ENCODE results near the gene LHFPL3.
A peak's percentile ranks its signal among the peaks of the same experiment; 100 is the strongest.
"Not testable (repeated sequence)": the region's sequence is repeated elsewhere in the genome, so short reads cannot be mapped to it uniquely, and the experiment has no call there.

The LHFPL3 gene

DNA sequence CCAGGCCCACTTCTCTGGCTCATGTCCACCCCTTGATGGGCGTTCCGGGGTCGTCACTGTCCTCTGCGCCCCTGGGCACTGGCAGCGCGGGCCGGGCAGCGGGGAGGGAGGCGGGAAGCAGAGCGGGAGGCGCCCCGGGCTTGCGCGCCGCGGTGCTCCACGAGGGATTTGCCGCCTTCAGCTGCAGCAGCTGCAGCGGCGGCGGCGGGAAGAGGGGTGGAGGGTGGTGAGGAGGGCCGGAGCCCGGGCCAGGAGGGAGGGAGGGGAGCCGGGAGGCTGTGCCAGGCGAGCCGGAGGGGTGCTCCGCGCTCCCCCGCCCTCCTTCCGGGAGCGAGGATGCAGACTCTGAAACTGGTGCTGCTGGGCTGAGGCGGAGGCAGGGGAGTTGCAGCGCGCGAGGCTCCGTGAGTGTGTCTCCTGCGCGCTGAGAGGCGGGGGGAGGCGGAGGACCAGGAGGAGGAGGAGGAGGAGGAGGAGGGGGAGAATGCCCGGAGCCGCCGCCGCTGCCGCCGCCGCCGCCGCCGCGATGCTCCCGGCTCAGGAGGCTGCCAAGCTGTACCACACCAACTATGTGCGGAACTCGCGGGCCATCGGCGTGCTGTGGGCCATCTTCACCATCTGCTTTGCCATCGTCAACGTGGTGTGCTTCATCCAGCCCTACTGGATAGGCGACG lies at the start of gene LHFPL3:
Gene LHFPL3 (plus strand): TSS at position 308 of the 674 bp plus-strand sequence.
- DNase-seq = peak; percentile 37

DNA sequence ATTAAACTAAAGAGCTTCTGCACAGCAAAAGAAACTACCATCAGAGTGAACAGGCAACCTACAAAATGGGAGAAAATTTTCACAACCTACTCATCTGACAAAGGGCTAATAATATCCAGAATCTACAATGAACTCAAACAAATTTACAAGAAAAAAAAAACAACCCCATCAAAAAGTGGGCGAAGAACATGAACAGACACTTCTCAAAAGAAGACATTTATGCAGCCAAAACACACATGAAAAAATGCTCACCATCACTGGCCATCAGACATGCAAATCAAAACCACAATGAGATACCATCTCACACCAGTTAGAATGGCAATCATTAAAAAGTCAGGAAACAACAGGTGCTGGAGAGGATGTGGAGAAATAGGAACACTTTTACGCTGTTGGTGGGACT lies 46.7 kb upstream of the LHFPL3 start:
- not testable (repeated sequence) for DNase-seq

DNA sequence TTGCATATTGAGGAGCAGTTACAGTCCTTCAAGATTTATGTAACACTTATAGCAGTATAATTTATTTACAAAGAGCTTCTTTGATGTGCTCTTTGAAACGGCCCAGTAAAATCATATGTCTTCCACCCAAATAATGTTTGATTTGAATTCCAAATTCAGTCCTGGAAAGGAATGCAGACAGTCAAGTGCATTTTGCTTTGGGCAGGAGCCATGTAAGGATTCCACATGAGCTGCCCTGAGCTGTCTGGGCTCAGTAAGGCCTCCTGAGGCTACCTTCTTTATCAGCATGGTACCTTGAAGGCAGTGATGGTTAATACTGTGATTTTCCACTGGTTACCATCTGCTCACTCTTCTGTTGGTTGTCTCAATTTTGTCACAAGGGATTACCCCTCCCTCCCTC lies 41.6 kb upstream of the LHFPL3 start:
- no peak for DNase-seq

DNA sequence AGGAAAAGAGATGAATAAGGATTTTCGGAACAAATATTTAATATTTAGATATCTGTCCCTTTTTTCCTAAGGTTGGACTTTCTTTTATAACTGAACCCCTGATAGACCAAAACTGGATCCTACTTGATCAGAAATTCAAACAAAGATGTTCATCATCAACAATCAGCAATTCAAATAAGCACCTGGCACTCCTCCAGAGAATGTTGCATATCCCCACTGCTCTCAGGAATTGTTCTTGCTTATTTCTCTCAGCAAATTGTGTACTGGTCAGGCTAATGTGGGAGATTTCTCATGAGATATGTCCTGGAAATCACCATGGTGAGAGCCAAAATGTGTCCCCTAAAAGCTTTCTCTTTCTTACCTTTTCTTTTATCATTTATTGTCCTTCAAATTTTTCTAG lies 40.3 kb upstream of the LHFPL3 start:
- DNase-seq = no peak

DNA sequence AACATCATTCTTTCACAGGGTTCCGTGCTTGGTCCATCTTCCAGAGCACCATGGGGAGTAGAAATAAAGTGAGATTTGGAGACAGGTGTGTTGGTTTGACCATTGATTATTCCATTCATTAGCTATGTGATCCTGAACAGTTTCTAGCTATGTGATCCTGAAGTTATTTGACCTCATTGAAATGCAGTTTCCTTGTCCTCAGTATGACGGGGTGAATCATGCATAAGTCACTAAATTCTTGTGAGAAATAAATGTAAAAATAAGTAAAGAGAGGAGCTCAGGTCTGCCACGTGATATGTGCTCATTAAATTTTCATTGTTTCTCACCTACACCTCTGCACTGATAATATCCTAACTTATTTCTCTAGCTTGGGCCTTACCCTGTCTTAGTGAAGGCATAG lies 34.1 kb upstream of the LHFPL3 start:
- no peak for DNase-seq

DNA sequence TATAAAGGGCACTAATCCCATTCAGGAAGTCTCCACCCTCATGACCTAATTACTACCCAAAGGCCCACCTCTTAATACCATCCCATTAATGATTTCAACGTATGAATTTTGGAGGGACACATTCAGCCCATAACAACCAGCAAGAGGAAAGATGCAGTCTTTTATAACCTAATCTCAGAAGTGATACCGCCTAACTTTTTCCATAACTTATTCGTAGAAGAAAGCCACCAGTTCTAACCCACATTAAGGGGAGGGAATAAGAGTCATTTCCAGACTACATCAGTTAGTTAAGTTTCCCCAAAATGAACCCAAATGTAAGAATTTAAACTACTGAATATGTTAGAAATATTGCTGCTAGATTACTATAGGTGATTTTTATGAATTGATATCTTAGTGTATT lies 32.1 kb upstream of the LHFPL3 start:
- no peak for DNase-seq

DNA sequence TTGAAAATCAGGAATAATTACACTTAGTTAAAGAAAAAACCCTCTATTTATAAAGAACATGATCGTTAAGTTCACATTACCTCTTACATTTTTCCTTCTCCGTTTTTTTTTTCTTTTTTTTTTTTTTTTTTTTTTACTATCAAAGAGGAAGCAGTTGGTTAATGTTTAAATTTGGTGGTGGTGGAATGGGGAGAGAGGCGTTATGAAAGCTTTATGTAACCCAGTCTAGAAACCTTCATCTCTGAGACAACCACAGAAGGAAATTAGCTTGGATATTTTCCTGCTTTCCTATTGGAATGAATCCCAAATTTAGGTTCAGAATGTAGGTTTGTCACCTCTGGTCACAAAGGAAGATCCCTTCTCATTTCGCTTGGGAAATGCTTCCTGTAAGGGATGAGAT lies 31.5 kb upstream of the LHFPL3 start:
- no peak for DNase-seq

DNA sequence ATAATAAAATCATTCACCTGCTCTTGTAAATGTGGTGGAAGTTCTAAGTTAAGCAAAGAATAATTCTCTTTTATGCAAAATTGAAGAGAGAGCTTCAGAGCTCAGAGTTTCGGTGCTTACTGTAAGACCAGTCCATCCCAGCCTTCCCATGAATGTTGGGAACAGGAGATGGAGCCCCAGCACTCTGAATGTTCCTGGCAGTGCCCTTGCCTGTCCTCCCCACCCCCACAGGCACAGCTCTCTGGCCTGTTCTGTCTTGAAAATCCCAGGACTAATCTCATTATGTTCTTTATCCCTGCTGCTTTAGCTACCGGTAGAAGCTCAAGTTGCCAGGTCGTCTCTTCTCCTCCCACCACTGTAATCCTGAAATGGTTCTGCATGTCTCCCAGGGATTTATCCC lies 29.1 kb upstream of the LHFPL3 start:
- no peak for DNase-seq

DNA sequence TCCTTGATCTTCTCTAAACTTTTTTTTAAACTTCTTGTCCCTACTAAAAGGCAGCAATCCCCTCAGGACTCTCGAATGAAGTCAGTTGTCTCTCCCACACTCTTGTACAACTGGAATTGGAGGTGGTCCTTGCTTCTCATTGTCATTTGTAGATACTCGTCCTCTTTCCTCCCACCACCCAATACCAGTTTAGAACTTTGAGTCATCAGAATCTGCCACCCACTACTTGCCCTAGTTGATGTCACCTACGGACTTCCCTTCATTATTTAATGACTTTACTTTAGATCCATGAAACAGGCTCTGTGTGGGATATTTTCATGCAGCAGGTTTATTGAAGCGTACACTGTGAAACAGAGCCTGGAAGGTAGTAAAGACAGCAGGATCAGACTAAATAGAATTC lies 28.6 kb upstream of the LHFPL3 start:
- no peak for DNase-seq

DNA sequence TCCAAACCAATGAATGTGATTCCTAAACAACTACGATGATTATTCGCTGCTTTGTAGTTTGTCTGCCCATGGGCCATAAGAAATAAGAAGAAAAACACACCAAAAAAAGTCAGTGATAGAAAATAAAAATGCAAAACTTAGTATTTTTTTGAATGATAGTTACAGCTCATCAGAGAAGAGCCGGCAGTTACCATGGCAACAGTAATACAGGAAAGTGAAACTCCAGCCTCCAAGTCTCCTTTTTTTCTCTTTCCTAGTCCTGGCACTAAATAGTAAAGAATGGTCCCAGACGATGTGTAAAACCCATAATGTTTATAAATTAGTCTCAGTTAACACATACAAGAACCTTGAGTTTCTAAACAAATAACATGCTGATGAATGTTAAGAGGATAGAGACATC lies 21.6 kb upstream of the LHFPL3 start:
- no peak for DNase-seq

DNA sequence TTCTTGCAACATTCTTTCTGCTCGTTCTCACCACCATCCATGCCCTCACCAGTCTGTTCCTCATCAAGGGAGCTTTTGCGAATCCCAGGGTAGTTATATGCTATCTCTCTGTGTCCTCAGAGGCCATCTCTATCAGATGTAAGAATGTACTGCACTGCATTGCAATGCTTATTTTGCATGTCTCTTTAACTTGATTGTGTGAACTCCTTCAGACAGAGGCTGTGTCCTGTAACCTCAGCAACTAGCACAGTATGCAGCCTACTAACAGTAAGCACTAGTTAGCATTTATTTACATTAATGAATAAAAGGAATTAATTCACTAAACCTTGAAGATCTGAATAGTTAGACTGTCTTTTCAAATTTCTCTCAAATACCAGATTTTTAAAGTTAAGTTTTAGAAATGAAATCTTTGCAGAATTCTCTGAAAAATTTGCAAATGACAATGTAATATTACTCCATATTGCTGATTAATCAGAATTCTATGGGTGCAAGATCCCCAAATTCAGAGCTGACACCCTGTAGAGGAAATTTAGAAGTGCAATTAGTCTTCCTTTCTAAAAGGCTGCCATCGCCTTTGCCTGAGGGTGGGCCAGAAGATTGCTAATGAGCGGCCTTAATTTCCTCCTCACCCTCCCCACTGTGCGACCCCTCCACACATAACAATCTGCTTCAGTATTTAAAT lies 10.3 kb upstream of the LHFPL3 start:
- DNase-seq = no peak

DNA sequence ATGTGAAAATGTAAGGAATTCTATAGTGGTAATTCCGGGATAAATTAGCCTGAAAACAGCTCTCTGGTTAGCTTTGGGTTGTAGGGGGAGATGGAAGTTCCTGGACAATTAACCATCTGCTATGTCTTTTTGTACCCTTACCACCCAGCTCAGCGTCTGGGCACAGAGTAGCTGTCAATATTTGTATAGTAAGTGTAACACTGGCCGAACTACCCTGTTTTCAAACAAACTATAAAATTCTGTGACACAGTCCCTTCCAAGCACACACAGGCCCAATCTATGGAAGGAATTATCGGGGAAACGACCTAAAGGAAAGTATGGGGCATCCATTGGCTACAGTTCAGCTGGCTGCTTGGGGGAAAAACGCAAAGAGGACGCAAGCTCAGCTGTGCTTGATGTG lies 869 bp upstream of the LHFPL3 start:
- no peak for DNase-seq

DNA sequence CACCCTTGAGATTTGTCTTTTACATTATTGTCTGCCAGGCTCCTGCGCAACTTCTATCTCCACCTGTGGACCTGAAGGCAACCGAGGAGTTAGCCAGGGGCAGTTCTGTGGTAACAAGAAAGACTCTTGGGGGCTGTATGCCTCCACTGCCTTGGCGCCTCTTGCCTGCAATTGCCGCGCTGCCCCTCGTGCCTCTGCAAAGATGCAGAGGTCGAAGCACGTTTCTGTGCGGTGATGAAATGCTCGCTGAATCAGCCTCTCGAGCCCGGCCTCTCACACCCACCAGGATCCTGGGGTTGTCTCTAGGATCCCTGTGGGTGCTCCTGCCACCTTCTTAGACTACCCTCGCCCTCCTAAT lies 486 bp upstream of the LHFPL3 start:
- no peak for DNase-seq

DNA sequence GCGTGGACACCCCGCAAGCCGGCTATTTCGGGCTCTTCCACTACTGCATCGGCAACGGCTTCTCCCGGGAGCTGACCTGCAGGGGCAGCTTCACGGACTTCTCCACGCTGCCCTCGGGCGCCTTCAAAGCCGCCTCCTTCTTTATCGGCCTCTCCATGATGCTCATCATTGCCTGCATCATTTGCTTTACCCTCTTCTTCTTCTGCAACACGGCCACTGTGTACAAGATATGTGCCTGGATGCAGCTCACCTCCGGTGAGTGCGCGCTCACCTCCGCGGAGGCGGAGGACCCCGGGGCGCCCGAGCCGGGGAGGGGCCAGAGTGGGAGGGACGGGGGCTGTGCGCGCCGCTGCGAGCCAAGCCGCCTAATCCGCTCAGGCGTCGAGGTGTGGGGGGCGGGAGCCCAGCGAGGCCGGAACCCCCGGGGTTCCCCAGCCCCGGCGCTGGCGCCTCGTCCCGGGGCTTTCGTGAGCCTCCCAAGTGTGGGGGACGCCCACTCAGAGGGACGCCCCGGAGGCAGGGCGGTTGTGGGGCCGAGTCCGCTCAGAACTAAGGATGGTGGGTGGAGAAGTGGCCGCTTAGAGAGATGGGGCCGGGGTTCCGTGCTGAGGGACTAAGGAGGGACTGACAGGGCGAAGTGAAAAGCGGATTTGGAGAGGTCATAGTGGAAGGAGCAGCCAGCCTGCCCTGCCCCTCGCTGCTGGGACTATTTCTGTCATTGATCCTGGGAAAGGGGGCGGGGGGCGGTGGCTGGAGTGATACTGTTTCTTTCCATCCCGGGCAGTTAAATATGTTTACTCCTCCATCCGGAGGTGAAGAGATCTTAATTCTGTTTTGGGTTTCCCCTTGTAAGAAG lies 795 bp downstream of the LHFPL3 start:
- no peak for DNase-seq

DNA sequence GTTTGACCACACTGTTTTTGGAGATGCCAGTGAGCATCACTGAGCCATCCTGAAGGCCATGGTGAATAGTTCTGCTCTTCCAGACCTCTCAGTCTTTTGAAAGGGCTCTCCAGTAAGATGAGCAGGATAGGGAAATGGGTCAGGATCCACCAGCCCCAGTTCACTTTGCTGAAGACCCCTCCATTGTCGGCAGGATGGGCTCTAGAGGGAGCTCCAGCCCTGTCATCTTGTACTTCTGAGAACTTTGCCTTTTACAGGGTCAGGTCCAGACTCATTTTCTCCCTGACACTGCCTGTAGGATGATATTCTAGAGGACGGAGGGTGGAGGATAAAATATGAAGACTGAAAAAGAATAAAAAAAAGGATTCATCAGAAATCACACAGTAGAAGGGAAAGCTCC lies 13.1 kb downstream of the LHFPL3 start:
- DNase-seq = no peak

DNA sequence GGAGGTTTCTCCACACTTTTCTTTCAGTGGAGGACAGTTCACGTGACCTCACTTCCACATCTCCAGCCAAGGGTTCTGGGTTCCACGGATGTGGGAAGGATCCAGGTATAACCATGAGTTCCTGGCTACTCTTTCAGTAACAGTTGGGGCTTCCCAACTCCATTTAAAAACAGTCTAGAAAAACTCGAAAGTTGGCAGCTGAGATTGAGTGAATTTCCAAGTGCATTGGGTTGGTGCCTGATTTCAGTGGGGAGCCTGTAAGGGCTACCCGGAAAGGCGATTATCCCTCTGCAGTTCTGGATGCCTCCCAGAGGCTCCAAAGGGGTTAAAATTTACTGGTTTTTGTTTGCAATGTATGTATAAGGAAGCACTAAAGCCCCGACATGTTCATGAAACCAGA lies 24.3 kb downstream of the LHFPL3 start:
- DNase-seq = no peak

DNA sequence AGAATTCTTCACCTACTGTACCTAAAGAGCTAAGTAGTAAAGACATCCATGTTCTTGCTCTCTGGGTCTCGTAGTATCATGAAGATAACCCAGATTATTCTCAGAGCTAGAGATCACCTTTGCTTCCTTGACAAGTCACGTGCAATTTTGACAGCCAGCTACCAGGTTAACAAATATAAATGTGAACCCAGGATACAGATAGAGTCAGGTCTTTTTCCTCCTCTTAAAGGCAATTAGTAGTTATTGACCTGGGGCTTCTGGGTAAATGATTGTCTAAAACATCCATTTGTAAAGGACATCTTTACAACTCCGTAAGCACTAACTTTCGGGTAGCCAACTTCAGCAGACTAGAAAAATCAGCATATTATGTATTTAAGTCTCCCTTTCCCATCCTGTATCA lies 28.8 kb downstream of the LHFPL3 start:
- DNase-seq = no peak

DNA sequence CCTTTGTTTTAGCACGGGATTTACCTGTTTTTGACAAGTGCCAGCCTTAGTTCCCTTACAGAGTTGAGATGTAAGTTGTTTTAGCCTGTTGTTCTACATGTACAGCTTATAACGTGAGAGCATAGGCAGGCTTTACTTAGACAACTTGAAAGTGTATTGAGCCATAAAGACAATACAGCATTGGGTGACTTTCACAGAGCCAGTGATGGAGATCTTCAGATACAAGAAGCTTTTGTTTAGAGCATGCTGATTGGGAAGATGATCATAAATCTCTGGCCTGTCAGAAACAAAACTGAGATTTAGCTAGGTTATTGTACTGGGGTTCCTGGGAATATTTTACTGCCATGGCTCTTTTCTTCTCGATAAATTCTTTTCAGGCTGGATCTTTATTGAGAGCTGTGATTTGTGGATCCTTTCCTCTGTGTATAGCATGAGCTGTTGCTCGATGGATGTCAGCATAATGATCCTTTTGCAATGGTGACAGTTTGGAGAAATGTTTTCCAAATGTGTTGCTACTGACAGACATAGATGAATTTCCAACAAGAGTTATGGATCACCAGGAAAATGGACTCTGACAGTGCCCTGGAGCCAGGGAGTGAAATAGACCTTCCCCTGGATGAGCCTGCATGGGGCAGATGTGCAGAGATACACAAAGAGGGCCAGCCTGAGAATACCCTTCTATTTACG lies 30.2 kb downstream of the LHFPL3 start:
- DNase-seq = no peak

DNA sequence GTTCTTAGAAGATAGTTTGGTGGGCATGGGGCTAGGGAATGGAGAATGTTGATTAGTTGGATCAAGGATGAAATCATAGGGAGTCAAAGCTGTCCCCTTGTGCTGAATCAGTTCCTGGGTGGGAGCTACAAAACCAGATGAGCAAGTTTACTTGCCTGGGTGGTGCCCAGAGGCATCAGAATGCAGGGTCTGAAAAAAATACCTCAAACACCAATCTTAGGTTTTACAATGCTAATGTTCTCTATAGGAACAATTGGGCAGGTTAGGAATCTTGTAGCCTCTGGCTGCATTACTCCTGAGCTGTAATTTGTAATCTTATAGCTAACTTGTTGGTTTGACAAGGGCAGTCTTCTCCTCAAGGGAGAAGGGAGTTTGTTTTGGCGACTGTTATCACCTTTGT lies 34.4 kb downstream of the LHFPL3 start:
- DNase-seq = no peak

DNA sequence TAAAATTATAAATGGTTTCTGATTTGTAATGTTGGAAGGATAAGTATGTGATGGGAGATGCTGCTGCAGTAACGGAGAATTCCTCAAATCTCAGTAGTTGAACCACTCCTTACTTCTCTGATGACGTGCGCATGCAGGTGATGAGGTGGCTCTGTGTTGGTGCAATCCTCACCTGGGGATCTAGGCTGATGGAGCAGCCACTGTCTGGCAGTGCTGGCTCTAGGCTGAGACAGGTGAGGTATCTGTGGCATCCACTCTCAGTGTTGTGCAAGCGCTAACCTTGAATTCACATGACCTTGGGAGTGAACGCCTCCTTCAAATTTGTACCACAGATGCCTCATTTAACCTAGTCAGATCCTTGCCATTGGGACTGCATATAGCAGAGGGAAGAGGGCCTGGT lies 35.0 kb downstream of the LHFPL3 start:
- DNase-seq = no peak

DNA sequence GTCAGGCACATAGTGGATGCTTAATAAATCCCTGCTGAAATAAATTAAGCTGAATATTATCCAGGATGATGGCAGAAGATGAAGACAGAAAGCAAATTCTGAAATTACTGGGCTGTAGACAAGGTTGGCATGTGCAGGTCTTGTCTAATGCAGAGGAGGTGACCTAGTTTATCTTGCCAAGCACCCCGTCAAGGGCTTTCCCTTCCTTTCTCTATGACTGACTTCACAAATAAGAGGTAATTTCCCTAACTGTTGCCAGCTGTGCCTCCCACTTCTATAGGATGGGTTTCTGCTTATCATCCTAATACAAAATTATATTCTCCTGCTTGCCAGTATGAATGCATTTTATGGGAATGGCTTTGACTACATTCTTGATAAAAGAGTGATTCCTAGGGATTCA lies 38.0 kb downstream of the LHFPL3 start:
- DNase-seq = no peak

DNA sequence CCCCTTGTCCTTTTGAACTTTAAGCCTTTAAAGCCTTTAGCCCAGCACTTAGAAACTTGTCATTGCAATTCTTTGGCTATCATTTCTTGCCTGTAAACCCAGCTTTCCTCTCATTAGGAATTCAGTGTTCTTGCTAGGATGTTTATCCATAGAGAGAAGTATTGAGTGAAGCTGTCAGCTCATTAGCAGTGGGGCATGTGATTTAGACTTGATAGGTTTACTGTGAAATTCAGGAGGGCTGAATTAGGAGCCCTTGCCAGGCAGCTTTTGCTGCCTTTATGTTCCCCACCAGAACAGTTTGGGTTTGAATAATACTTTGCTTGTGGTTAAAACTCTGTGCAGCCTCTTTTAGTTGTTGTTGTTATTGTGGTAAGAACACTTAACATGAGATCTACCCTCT lies 39.5 kb downstream of the LHFPL3 start:
- DNase-seq = no peak

DNA sequence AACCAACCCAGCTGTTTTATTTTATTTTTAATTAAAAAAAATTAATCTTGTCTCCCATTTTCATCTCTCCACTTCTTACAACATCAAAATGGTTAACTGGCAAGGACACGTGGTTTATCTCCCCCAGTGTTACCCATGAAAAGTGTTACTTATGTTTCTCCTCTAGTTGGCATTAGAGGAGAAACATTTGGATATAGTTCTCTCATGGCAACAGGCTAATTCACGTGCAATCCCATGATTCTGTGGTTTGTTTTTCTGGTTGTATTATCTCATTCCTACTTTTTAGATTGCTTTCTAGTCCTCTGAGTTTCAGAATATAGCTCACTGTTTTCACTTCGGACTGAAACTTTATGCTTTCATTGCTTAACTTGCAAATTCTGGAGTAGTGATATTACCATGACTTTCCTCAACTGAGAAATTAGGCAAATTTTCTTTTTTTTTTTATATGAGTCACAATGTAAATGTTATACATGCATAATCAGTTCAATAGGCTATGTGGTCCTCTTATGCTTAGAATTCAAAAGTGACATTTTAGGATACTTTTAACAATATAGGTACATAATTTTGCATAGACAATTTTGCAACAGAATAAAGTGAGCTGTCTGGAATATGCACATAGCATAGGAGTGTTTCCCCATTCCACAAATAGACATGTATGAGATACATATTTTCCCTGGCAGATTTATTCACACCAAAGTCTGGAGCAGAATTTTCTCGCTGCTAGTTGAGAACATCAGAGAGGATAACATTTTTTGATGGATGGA lies 43.0 kb downstream of the LHFPL3 start:
- no peak for DNase-seq
